Thyroid gland (tissue), 4 donors: ENCODE results near the gene GDPD5.

Experiments
- CTCF ChIP-seq, 6 experiments: fragments of 200-600 bp in 3 of 6; fragments of 450-650 bp in 3 of 6; sonication (generic) in 3 of 6; IDR thresholded peaks; one replicate each; pipeline ENCODE4 v1.5.1; 2016 to 2019; ENCODE audit warnings: antibody characterized with exemption in 6 of 6, mild to moderate bottlenecking in 2 of 6, inconsistent platforms in 1 of 6, moderate library complexity in 1 of 6
- POLR2A ChIP-seq, 2 donors: fragments of 450-650 bp; IDR thresholded peaks; one replicate each; pipeline ENCODE4 v1.6.1; 2017; ENCODE audit warnings: antibody characterized with exemption in 2 of 2, mild to moderate bottlenecking in 2 of 2, moderate library complexity in 1 of 2

GRCh38 chr11:75531325-75531724 lies 5.6 kb upstream of the GDPD5 start:
- no peak for TF ChIP-seq CTCF (IDR thresholded peaks at IDR 0.05)
- TF ChIP-seq POLR2A (IDR thresholded peaks at IDR 0.05) = no peak
